HG02885 (cell line): ENCODE data around the gene B4GALNT2.
"Not testable (repeated sequence)": the region's sequence is repeated elsewhere in the genome, so short reads cannot be mapped to it uniquely, and the experiment has no call there.

ENCODE experiments used
- ATAC-seq: cut with Tn5 transposase; IDR thresholded peaks from one replicate; pipeline ENCODE4 v1.9.1; 2021; ENCODE audit warnings: mild to moderate bottlenecking; ENCODE audit not compliant: unreplicated experiment, poor library complexity

The B4GALNT2 gene

DNA sequence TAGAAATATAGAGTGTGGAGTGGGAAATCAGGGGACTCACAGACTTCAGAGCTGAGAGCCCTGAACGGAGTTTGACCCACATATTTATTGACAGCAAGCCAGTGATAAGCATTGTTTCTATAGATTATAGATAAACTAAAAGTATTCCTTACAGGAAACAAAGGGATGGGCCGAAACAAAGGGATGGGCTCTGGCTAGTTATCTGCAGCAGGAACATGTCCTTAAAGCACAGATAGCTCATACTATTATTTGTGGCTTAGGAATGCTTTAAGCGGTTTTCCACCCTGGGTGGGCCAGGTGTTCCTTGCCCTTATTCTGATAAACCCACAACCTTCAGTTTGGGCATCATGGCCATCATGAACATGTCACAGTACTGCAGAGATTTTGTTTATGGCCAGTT lies 38.1 kb downstream of the B4GALNT2 start:
- ATAC-seq, result not testable (repeated sequence)

DNA sequence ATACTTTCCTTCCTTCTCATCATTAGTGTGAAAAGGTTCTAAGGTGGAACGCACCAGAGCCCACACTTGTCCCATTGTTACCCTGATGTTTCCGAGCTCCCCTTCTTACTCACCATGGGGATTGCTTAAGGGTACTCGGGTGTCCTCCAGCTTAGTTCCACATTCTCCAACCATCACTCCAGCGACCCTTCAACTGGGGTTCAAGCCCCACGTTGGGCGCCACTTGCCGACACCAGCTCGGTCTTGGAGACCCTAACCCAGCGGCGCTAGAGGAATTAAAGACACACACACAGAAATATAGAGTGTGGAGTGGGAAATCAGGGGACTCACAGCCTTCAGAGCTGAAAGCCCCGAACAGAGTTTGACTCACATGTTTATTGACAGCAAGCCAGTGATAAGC lies 43.4 kb downstream of the B4GALNT2 start:
- ATAC-seq, result not testable (repeated sequence)

DNA sequence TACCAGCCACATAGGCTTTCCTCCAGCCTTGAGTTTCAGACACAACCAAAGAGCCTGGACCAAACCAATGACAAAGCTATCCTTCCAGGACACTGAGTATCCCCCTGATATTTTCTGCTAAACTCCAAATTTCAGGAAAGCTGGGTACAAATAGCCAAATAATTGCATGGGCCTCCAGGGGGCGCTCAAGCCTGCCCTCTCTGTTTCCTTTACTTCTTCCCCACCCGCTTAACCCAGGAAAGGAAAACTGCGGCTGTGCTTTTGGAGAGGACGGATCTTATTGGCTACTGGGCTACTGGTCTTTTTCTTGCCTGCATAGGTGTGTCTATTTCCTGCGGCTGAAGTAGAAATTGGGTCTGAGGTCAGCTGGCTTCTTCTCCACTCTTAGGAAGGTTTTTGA lies 47.7 kb downstream of the B4GALNT2 start:
- no peak for ATAC-seq

DNA sequence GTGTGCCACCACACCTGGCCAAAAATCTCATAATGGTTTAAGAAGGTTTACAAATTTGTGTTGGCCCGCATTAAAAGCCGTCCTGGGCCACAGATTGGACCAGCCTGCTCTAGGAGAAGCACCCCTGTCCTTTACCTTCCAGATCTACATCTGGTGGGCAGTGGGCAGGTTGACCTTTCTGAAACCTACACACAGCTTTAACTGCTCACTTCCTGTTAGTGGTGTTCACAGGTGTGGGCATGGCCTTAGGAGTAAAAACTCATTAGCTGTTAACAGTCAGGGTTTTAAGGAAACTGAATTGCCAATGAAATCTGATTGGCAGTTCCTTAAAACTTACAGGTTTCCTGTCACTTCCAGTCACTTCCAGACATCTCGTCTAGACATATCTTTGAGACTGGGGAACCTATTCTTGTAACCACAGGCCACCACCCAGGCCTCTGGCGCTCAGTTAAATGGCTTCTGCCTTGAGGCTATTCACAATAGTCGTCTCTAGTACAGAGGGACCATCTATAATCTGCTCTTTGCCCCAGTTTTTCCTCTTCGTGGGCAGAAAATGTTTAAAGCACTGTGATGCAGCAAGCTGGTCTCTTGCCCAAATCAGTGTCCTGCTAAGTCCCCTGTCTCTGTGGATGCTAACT lies 48.5 kb downstream of the B4GALNT2 start:
- no peak for ATAC-seq

DNA sequence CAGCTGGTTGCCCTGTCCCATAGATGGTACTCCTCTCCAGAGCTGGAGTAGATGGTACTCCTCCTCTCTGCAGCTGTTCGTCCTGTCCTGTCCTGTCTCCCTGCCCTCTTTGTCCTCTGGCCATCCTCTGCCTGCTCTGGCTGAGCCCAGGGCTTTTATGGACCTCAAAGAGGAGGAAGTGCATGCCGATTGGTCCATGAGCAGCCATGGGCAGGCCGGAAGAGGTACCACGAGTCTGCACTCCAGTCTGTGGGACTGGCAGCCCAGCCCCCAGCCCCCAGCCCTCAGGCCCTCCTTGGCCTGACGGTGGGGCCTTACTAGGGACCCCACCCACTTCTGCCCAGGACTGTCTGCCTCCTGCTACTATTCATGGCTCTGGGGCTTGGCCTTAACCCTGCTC lies 50.8 kb downstream of the B4GALNT2 start:
- ATAC-seq, result no peak

DNA sequence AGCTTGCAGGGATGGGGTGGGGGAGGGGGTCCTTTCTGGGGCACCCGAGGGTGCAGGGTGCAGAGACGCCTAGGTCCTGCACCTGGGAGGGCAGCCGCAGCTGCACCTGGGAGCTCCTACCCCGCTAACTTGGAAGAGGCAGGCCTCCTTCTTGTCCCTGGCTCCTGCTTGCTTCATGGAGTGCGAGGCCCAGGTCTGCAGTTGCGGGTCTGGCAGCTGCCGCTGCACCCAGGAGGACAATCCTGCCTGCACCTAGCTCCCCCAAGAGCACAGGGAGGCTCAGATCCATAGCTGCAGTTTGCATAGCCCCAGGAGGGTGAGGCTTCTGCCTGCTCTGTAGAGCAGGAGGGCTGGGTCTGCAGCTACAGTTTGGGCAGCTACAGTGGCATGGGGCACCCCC lies 51.2 kb downstream of the B4GALNT2 start:
- ATAC-seq, result no peak

DNA sequence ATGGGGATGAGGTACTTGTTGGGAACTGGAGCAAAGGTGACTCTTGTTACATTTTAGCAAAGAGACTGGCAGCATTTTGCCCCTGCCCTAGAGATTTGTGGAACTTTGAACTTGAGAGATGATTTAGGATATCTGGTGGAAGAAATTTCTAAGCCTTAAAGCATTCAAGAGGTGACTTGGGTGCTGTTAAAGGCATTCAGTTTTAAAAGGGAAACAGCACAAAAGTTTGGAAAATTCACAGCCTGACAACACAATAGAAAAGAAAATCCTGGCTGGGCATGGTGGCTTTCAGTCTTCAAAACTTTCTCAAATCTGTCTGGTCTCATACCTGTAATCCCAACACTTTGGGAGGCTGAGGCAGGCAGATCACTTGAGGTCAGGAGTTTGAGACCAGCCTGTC lies 52.0 kb downstream of the B4GALNT2 start:
- ATAC-seq, result not testable (repeated sequence)

DNA sequence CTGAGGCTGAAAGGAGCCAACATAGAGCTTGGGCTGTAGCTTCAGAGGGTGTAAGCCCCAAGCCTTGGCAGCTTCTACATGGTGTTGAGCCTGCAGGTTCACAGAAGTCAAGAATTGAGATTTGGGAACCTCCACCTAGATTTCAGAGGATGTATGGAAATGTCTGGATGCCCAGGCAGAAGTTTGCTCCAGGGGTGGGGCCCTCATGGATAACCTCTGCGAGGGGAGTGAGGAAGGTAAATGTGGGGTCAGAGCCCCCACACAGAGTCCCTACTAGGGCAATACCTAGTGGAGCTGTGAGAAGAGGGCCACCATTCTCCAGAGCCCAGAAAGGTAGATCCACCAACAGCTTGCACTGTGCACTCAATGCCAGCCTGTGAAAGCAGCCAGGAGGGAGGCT lies 52.8 kb downstream of the B4GALNT2 start:
- ATAC-seq, result not testable (repeated sequence)

DNA sequence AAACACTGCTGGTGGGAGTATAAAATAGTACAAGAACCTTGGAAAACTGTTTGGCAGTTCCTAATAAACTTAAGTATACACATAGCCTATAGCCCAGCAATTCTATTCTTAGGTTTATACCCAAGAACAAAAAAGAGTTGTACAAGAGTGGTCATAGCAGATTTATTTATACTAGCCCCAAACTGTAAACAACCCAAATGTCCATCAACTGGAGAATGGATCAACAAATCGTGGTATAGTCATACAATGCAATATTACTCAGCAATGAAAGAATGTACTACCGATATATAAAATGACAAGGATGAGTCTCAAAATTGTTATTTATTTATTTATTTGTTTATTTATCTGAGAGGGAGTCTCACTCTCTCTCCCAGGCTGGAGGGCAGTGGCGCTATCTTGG lies 54.7 kb downstream of the B4GALNT2 start:
- no peak for ATAC-seq

DNA sequence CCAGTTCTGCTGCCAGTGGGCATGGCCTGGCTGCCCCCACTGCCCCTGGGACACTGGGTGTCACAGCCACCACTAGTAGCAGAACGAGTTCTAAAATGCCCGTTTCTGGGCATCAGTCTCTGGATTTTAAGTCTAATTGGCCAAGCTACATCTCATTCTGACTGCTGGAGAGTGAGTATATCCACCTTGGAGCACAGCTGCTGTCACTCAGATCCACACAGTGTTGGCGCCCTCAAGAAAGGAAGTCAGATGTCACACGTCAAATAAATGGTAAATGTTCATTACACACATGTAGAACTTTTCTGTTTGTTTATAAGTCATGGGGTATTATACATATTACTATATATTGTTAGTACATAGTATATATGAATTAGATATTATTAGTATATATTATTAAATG lies 58.4 kb downstream of the B4GALNT2 start:
- ATAC-seq, result no peak

DNA sequence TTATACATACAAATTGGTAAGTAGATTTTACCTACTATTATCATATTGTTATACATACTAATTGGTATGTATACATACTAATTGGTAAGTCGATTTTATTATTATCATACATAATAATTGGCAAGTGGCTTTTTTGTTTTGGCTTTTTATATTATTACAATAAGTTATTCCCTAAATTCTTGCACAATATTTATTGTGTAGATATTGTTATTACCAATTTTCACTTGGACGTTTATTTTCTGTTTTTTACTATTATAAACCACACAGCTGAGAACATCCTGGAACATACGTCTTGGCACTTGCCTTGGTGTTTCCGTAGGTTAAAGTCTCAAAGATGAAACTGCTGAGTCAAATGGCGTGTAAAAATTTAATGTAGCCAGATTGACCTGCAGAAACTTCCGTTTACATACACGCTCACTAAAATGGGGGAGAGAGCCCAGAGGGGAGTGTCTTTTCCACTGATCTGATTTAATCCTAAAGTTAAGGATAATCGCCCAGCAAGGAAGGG lies 58.9 kb downstream of the B4GALNT2 start:
- ATAC-seq, result peak; percentile 1

DNA sequence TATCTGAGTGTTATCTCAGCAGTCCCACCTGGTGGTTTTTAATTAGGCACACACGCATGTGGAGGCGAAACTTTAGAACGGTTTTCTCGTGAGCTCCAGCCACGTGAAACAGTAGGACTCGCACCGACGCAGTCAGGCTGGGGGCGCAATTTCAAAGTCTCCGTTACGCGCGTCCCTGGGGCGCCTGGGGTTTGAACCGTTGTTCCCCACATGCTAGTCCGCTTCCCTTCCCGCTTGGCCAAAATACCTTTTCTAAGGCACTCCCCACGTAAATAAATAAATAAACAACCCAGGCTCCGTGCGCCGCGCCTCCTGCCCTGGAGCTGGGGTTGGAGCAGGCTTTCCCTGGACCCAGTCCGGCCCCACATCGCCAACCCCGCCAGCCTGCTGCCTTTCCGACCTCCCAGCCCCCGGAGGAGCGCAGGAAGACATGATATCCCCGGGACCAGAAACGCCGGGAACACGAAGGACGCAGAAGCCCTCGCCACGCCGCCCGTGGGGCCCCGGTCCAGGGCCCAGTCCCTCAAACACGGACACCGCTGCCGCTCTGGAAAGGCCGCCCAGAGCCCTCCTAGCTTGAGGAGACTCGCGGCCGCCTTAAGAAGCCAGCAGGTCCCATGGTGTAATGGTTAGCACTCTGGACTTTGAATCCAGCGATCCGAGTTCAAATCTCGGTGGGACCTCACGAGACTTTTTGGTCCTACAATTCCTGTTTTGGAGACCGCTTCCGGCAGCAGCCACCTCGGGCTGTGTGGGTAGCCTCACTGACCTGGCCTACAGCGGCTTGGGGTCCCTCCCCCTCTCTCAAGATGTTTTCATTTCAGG lies 59.6 kb downstream of the B4GALNT2 start:
- ATAC-seq, result peak; percentile 51

DNA sequence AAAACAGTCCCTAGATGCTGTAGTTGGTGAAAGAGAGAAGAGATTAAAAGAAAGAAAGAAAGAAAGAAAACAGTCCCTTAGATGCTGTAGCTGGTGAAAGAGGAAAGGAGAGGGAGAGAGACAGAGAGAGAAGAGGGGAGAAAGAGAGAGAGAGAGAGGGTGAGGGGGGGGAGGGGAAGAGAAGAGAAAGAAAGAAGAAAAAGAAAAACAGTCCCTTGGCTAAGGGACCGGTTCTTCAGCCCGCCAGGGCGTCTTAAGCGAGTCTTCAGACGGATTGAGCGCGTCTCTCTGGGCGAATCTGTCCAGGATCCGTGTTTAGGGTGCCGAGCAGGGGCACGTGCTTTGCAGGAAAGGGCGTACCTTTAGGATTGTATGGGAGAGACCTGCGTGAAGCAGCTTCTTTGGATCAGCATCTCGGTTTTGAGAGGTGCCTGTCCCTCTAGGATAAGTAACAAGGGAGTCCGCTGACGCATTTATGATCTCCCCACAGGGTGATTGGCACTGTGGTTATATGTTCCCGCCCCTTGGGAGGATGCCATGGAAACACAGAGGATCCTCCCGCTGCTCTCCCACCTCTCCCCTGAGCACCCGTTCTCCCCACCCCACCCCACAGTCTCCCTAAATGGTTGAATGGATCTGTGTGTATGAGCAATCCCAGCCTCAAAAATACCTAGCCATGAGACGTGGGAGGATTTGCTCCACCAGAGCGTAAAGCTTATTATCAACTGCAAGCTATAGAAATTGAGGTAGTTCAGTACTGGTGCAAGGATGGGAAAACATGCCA lies 61.1 kb downstream of the B4GALNT2 start:
- ATAC-seq, result no peak

DNA sequence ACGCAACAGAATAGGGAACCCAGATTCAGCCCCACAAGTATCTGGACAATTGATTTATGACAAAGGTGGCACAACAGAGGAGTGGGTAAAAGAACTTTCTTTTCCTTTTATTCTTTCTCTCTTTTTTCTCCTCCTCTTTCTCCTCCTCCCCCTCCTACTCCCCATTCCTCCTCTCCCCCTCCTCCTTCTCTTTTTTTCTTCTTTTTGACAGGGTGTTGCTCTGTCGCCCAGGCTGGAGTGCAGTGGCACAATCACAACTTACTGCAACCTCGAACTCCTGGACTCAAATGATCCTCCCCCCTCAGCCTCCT lies 61.7 kb downstream of the B4GALNT2 start:
- ATAC-seq, result no peak

DNA sequence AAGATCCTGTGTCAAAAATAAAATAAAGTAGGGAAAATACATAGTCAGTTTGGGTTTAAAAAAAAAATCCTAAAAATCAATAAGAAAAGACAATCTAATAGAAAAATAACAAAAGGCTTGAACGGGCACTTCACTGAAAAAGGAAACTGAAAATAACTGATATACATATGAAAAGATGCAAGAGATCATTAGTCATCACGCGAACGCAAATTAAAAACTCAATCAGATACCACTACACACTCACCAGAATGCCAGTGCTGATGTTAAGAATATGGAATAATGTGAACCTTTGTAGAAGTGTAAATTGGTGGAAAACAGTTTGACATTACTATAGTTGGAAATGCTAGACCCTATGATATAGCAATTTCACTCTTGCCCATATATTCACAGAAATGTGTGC lies 63.2 kb downstream of the B4GALNT2 start:
- ATAC-seq, result no peak

DNA sequence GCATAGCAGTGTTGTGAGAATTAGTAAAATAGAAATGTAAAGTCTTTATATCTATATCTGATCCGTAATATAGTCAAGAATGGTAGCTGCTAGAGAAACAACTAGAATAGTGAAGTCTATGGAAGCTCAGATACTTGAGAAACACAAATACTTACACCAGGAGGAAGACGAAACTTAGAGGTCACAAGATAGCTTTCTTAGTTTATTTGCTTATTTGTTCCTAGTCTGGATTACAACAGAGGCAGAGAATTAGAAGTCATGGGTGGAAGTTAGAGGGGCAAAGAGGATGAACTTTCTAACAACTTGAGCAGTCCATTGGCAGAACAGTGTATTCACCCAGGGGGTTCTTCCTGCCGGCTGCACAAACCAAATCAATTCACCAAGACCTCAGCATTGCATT lies 64.0 kb downstream of the B4GALNT2 start:
- ATAC-seq, result no peak

DNA sequence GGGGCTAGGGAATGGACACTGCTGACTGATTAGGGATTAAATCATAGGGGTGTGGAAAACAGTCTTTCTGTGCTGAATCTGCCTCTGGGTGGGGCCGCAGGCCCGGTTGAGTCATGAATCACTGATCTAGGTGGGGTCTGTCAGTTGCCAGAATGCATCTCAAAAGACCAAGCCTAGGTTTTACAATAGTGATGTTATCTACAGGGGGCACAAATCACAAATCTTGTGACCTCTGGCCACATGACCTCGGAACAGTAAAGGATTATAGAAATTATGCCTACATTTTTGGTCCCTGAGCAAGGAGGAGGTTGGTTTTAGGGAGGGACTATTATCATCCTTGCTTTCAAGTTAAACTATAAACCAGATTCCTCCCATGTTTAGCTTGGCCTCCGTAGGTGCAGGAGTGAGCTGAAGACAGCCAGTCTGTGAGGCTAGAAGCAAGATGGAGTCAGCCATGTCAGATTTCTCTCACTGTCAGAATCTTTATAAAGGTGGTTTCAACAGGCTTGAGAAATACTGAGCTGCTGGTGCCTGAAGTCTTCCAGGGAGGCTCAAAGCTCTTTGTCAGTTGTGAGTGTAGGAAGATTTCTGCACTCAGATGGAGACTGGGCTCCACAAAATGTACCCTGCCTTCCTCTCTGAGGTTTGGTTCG lies 64.9 kb downstream of the B4GALNT2 start:
- ATAC-seq, result no peak

DNA sequence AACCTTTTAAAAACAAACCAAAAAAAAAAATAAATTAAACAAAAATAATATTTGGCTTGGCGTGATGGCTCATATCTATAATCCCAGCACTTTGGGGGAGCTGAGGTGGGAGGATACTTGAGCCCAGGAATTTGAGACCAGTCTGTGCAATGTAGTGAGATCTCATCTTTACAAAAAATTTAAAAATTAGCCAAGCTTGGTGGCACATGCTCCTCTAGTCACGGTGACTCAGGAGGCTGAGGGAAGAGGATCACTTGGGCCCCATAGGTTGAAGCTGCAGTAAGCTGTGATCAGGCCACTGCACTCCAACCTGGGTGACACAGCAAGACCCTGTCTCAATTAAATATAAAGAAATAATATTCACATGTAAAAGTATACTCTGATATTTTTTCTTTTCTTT lies 65.6 kb downstream of the B4GALNT2 start:
- ATAC-seq, result no peak

DNA sequence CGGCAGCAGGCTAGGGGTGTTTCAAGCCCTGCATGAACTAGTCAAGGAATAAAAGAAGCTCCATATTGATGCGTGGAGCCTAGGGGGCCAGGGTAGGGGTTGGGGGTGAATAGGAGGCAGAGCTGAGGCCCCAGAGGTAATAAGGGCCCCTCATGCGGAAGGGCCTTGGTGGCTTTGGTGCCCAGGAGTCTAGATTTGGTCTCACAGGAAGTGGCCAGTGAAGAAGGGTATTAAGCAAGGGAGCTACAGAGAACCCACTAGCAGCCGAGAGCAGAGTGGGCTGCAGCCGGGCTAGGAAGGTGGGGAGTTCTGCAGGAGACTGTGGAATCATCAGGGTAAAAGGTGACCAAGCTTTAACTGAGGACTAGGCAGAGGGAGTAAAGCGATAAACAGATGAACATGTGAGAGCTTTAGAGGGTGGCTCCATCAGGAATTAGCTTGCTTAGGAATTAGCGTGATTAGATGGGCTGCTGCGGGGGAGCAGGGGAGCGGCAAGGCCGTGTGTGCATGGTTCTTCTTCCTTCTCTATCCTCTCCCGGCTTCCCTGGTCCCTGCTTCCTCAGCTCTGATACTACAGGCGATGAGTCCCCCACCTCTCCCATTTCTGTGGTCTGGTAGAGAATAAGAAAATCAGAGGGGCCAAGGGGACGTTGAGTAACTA lies 68.0 kb downstream of the B4GALNT2 start:
- ATAC-seq, result no peak

DNA sequence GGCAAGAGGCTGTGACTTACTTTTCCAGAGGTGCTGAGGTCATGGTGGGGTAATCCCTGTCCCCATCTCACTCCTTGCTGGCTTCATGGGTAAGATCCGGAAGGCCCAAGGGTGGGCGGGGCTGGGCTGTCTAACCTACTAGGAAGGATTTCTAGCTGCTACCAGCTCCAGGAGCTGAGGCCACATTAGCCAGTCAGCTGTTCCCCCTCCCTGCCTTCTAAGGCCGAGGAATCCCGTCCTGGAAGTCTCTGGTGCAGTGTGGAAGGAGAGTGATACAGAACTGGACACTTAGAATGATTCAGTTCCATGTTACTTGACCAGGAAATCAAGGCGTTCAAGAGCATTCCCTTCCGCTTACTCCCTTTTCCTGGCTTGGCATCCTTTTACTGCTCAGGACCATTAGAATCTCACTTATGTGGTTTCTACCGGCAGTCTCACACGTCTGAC lies 68.9 kb downstream of the B4GALNT2 start:
- ATAC-seq, result no peak
